Measurements from ENCODE around the gene CREG1.

DNA sequence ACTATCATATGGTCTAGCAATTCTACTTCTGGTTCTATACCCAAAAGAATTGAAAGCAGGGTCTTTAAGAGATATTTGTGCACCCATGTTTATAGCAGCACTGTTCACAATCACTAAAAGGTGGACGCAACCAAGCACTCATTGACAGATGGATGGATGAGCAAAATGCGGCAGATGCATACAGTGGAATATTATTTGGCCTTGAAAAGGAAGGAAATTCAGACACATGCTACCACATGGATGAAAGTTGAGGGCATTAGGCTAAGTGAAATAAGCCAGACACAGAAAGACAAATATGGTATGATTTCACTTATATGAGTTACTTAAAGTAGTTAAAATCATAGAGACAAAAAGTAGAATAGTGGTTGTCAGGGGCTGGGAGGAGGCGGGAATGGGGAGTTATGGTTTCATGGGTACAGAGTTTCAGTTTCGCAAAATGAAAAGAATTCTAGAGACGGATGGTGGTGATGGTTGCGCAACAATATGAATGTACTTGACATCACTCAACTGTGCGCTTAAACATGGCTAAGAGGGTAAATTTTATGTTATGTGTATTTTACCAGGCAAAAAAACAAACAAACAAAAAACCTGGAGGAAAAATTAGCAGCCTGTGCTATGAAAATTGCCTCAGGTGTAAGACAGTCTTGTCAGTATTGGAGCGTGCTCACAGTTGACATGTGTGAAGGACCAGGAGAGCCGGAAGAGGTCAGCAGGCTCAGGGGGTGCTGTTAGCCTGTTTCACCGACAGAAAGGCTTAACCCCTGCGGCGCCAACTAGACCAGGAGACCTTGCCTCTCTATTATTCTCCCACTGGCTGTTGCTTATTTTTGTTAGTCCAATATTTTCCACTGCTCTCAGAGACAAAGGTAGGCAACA lies 61.7 kb downstream of the CREG1 start:
- TF ChIP-seq, protein P1, sequence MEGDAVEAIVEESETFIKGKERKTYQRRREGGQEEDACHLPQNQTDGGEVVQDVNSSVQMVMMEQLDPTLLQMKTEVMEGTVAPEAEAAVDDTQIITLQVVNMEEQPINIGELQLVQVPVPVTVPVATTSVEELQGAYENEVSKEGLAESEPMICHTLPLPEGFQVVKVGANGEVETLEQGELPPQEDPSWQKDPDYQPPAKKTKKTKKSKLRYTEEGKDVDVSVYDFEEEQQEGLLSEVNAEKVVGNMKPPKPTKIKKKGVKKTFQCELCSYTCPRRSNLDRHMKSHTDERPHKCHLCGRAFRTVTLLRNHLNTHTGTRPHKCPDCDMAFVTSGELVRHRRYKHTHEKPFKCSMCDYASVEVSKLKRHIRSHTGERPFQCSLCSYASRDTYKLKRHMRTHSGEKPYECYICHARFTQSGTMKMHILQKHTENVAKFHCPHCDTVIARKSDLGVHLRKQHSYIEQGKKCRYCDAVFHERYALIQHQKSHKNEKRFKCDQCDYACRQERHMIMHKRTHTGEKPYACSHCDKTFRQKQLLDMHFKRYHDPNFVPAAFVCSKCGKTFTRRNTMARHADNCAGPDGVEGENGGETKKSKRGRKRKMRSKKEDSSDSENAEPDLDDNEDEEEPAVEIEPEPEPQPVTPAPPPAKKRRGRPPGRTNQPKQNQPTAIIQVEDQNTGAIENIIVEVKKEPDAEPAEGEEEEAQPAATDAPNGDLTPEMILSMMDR (IDR thresholded peaks at IDR 0.05), result no peak
- TF ChIP-seq, protein P2, sequence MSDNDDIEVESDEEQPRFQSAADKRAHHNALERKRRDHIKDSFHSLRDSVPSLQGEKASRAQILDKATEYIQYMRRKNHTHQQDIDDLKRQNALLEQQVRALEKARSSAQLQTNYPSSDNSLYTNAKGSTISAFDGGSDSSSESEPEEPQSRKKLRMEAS (CRISPR knock-in tag; IDR thresholded peaks at IDR 0.05), result no peak
- TF ChIP-seq, protein P3, sequence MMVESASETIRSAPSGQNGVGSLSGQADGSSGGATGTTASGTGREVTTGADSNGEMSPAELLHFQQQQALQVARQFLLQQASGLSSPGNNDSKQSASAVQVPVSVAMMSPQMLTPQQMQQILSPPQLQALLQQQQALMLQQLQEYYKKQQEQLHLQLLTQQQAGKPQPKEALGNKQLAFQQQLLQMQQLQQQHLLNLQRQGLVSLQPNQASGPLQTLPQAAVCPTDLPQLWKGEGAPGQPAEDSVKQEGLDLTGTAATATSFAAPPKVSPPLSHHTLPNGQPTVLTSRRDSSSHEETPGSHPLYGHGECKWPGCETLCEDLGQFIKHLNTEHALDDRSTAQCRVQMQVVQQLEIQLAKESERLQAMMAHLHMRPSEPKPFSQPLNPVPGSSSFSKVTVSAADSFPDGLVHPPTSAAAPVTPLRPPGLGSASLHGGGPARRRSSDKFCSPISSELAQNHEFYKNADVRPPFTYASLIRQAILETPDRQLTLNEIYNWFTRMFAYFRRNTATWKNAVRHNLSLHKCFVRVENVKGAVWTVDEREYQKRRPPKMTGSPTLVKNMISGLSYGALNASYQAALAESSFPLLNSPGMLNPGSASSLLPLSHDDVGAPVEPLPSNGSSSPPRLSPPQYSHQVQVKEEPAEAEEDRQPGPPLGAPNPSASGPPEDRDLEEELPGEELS (CRISPR knock-in tag; IDR thresholded peaks at IDR 0.05), result no peak
